ENCODE measurements around the gene ARMC3.

The ARMC3 gene

DNA sequence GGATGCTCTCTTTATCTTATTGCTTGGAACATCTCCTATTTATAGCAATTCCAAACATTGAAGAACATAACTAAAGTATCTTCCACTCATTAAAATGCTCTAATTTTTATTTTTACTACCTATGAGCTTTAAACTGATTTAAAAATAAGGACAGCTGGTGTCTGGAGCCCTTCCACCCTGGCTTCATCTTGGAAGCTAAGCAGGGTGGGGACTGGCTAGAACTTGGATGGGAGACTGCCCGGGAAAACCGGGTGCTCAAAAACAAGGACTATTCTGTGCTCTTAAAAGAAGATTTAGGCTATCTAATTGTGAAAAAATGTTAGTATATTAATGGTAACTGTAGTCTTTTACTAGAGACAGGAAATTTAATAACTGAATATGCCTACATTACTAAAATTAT, 69.2 kb downstream of the ARMC3 start:
- DNase-seq, result no peak

DNA sequence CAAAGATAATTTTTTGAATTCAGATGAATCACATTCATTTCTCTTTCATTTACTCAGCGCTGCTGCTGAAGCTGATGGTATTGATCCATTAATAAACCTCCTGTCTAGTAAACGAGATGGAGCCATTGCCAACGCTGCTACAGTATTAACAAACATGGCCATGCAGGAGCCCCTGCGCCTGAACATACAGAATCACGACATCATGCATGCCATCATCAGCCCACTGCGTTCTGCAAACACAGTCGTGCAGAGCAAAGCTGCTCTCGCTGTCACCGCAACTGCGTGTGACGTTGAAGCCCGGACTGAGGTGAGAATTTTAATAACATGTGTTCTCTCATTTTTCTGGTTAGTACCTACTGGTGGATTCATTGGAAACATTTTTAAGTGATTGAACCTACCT, 70.2 kb downstream of the ARMC3 start:
- DNase-seq, result no peak

DNA sequence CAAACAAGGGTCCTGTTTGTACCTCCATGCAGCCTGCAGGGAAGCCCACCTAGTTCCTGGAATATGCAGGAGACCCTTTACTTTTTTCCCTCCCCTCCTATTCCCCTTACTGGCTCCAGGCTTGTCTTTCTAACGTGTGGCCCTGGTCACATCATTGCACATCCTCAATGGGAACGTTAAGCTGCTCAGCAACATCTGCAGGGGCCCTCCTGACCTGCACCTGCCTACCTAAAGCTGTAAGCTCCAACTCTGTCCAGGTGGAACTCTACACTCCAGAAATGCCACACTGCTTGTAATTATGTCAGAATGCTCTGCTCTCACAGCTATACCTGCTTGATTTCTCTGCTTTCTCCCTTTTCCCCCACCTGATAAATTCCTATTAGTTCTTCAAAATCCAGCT, 72.1 kb downstream of the ARMC3 start:
- DNase-seq, result no peak

DNA sequence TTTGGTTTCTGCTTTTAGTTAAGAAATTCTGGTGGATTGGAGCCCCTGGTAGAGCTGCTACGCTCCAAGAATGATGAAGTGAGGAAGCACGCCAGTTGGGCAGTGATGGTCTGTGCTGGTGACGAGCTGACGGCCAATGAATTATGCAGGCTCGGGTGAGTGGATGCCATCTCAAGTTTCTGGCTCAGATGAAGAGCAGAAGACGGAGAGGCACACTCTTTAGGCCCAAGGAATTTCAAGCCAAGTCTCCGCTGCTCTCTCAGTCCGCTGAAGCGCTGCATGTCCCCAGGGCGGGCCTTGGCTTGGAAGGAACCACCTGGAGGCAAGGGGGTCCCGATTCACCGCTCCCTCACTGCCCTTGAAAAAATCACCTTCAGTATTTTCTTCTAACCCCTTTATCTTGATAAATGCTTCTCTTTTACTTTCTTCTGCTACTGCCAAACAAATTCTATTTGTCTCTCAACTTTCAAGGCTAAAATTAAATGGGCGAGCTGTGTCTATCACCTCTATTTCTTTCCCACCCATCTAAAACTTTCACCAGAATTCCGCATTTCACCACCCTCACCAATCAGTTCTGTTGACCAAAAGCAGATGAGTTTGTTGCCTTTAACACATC, 74.2 kb downstream of the ARMC3 start:
- DNase-seq, result no peak

DNA sequence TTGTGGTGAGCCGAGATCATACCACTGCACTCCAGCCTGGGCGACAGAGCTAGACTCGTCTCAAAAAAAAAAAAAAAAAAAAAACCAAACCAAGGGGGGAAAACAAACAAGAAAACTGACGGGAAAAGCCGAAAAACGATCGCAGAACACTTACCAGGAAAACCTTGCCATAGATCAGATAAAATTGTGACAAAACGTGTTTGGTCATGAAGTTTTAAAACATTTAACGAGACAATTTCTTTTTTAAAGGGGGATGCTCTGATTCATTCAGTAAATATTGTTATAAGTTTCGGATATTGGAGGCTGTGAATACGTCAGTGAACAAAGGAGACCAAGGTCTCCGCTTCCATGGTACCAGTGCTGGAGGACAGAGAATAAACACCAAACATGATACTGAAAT, 77.3 kb downstream of the ARMC3 start:
- no peak for DNase-seq

DNA sequence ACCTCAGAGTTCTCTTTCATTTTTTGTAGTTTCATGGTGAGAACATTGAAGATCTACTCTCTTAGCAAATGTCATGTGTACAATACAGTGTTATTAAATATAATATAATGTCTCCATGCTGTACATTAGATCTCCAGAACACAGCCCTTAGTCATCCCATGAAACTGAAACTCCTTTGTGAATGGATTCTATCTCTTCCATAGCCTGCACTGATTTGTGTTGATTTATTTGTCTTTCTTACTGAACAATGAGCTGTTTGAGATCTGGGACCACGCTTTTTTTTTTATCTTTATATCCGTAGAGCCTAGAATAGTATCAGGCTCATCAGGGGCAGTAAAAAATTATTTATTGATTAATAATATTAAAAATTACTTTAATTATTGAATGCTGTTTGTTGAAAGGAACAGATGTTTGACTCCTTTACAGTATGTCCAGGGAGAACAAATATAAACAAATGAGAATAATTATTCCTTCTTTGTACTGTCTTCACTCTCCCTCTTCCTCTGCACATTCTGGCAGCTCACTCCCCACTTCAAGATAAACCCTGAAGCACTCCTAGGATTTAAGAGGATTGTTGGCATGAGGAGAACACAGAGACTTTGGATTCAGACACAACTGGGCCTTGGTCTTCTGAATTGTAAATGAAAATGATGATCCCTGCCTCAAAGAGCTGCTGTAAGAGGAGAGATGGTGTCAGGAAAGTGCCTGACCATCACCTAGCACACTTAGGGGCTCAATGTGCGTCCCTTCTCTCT, 85.9 kb downstream of the ARMC3 start:
- DNase-seq, result no peak

DNA sequence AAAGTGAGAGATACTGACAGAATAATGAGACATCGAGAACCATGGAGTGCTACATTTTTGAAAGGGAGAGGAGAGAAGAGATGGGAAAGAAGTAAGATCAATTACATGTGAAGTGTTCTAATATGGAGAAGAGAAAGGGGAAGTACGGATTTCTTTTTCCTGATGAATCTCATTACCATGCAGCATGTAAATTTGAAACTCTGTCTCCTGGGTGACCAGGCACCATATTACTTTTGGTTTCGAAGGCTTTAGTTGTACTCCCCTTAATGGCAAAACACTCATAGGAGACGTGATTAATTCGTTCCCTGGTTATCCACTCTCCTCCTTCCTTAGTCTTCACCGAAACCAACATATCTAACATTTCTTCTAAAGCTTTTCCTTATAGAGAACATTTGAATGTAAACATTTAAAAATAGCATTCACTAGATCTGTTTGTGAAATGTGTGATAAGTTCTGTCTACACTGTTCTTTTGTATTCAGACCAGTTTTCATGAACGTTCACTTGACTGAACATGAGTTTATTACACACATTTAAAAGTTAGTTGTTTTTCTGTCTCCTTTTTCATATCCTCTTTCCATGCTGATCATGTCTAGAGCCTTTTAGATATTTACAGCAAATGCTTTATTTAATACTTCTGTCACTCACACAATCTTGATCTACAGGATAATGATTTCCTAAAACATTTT, 87.3 kb downstream of the ARMC3 start:
- DNase-seq, result no peak

DNA sequence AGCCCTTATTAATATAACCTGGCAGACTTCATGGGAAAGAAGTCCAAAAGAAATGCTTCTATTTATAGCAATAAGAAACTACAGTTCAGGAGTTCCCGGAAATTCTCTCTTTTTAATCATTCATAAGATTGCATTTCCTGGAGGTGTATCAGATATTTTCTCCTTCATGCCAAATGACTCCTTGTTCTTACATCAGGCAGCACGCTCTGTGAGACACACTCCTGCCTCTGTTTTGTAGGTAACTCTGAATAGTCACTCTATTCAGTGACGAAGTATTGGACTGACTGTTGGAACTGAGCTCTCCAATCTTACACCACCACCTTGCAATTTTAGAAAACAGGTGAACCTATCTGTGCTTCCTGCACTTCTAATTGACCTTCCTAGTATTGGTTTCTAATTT, 88.8 kb downstream of the ARMC3 start:
- DNase-seq, result no peak

DNA sequence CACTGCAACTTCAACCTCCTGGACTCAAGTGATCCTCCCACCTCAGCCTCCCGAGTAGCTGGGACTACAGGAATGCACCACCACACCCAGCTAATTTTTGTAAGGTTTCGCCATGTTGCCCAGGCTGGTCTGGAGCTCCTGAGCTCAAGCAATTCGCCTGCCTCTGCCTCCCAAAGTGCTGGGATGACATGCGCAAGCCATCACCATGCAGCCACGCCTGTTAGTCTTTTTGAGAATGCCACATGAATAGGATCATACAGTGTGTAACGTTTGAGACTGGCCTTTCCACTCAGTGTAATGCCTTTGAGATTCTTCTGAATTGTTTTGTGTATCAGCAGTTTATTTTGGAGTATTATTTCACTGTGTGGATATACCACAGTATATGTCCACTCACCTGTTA, 91.8 kb downstream of the ARMC3 start:
- DNase-seq, result no peak

DNA sequence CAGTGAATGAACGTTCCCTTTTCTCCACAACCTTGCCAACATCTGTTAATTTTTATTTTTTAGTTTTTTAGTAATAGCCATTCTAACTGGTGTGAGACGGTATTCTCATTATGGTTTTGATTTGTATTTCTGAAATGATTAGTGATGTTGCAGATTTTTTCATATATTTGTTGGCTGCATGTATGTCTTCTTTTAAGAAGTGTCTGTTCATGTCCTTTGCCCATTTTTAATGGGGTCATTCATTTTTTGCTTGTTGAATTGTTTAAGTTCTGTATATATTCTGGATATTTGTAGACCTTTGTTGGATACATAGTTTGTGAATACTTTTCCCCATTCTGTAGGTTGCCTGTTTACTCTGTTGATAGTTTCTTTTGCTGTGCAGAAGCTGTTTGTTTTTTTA, 93.6 kb downstream of the ARMC3 start:
- no peak for DNase-seq

DNA sequence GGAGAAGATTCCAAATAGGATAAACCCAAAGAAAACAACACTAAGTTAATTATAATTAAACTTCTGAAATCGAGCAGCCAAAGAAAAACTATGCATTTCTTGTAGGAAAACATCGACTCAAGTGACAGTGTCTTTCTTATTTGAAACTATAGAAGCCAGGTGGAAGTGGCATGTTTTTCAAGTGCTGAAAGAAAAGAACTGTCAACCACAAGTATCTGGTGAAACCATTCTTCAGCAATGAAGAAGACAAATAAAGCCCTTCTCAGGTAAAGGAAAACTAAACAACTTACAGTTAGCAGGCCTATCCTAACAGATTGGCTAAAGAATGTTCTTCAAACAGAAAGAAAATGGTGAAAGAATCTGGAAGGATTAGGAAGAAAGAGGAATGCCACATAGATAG, 96.1 kb downstream of the ARMC3 start:
- DNase-seq, result no peak

DNA sequence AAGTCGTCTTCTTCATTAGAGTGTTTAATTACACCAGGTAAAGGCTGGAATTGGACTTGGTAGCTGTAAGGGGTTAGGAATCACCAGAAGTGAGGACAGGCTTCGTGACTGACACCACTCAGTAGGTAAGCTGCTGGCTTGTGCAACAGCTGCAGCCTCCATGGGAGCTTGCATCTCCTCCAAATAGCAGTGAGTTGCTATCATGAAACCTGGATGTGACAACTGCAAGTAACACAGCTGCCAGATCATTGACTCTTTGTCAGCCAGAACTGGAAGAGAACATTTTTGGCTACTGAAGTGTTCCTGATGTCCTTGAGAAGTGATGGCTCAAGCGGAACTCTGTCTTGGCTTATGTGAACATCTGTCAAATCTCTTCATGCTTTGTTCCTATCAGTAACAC, 103.5 kb downstream of the ARMC3 start:
- DNase-seq, result no peak

DNA sequence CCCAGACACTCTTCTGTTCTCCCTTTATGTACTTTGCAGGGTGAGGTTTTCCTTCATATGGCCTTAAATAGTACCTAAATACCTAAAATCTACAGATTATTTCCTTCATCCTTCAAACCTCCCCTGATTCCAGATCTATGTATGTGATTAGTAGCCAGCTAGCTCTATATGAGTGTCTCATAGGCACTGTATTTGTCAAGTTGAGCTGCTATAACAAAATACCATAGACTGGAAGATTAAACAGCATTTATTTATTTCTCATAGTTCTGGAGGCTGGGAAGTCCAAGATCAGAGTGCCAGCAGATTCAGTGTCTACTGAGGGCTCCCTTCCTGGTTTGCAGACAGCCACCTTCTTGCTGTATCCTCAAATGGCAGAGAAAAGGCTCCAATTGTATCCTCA, 106.9 kb downstream of the ARMC3 start:
- no peak for DNase-seq

DNA sequence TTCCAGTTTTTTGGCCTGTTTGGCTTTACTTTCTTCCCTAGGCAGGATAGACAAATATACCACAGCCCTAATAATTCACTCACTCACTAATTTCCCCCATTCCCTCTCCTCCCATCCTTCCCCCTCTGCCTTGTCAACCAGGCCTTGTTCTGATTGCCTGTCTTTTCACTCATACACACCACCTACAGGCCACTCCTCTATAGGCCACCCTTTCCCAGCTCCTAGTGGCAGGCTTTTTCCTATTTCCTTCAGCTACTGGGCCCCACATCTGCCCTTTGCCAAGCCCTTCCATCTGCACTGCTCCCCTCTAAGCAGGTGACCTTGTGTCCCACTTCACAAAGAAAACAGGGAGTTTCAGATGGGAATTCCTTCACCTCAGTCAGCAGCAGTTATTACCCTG, 107.7 kb downstream of the ARMC3 start:
- peak; percentile 47 for DNase-seq

DNA sequence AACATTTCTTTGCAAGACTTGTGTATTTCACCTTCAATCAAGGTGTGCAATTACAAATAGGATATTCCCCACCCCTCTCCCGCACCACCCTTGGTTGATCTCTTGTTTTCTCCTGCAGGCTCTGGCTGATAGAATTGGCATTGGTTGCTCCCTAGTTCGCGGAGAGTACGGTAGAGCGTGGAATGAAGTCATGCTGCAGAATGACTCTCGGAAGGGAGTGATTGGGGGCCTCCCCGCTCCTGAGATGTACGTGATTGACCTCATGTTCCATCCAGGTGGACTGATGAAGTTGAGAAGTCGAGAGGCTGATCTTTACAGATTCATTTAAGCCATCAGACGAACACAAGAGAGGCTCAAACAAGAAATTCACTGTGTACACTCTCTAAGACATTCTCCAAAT, 109.3 kb downstream of the ARMC3 start:
- no peak for DNase-seq

DNA sequence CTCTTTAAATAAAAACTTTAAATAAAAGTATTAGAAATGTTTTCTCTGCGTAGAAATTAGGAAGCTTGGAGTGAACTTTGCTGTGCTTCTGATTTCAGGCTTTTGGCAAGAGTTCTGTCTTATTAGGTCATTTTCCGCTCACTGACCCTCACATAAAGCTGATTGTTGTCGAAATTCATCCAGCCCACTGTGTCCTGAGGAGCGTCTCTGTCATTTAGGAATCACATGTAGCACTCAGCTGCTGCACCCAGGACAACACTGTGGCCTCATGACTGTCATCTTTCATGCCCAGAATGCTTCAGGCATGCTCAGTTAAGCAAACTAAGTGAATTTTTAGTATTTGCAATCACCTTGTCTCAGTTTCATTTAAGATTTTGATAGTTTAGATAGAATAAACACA, 109.7 kb downstream of the ARMC3 start:
- no peak for DNase-seq

DNA sequence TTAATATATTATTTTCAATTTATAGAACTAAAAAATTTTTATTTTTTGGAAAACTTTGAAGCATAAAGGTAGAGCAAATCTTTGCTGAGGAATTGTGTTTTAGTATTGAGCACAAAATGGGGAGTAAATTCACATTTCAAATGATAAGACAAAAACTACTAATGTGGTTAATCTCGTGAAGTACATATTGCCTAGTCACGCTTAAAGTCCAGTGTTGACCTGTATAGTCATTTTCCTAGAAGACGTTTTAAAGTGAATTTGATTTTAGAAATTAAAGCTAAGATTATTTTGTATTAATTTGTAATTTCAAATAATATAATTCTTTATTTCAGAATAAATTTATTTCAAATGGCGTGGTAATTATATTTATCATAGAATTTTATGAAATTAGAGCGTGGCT, 110.3 kb downstream of the ARMC3 start:
- DNase-seq, result no peak

DNA sequence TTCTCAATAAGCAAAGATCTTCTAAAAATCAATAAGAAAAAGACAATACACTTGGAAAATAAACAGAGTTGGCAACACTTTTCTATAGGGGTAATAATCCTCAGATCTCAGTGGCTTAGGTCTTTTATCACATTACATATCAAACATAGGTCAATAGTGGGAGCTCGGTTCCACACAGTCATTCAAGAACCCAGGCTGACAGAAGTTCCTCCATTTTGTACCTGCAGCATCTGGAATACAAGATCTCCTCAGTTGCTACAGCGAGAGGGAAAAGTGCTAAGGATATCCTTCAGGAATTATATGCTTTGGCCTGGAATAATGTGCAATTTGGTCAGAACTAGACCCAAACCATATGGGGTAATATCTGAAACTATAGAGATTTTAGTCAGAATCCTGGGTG, 112.1 kb downstream of the ARMC3 start:
- DNase-seq, result no peak

DNA sequence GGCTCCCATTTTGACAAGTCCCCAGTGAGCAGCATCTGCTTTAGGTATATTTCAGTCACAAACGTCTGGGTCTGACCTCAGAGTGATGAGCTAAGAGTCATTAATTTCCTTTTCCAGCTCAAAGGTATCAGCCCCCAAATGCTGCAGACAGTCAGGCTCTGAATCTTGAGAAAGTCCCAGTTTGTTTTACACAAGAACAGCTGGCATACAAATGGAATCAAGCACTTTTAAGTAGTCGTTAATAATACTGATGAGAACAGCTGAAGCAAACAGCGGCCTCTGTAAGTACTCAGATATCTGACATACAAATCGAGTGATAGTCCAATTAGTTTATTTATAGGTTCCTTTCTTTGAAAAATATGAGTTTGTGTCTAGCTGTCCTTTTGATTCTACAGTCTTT, 118.2 kb downstream of the ARMC3 start:
- peak; percentile 1 for DNase-seq

DNA sequence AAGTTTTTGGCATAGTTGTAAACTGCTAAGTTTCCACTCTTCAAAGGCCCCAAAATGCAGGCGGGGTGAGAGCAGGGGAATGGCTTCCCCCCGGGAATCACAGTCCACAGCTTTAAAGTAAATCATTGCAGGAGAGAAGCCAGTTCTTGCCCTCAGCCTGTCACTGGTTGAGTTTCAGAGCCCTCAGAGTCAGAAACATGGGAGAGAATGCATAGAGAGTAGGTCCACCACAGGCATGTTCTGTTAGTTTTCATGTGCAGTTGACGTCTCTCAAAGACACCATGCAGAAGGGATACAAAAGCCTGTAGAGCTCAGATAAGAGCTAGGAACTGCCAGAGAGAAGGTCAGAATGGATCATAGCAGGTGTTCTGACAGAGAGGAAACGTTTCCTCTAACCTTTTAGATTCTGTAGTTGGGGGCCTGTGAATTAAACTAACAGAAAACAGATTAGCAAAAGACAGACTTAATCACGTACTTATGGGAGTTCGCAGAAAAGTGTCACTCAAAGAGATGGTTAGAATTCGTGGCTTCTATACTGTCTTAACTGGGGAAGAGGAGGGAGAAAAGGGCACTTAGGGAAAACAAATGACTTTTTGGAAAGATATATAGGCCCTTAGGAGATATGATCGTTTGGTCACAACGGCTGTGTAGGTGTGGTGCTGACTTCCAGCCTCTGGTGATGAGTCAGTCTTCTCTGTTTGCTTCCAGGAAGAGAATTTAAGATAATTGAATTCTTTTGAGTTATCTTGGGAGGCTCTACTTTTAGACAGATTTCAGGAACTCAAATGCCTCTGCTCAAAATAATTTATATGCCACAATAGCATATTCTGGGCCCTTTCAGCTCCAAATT, 119.6 kb downstream of the ARMC3 start:
- DNase-seq, result no peak

DNA sequence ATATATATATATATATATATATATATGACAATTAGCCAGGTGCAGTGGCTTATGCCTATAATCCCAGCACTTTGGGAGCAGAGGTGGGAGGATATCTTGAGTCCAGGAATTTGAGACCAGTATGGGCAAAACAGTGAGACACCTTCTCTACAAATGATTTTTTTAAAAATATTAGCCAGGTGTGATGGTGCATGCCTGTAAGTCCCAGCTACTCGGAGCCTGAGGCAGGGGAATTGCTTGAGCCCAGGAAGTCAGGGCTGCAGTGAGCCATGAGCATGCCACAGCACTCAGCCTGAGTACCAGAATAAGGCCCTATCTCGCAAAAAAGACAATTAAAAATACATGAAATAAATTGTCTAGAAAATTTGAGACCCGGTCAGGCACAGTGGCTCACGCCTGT, 120.3 kb downstream of the ARMC3 start:
- DNase-seq, result no peak

DNA sequence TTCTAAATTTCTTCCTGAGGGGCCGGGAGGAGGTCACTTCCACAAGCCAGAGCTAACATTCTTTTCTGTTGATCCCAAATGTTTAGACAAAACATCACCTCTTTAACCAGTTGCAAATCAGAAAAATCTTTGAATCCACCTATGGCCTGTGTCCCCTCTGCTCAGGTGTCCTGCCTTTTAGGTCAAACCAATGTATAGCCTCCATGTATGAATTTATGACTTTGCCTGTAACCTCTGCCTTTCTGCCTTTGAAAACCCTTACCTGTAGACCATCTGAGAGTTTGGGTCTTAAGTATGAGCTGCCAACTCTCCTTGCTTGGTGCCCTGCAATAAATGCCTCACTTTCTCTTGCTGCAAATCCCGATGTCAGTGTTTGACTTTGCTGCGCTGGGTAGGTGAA, 123.4 kb downstream of the ARMC3 start:
- no peak for DNase-seq

DNA sequence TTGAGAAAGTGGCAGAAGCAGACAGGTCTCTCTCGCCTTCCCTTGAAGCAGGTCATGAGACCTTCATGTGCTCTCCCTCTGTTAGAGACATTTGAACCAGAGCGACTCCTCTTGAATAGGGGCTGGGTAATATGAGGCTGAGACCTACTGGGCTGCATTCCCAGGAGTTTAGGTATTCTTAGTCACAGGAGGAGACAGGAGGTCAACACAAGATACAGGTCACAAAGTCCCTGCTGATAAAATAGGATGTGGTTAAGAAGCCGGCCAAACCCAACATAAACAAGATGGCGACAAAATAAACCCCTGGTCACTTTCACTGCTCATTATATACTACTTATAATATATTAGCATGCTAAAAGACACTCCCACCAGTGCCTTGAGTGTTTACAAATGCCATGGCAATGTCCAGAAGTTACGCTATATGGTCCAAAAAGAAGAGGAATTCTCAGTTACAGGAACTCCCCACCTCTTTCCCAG, 124.0 kb downstream of the ARMC3 start:
- DNase-seq, result no peak

Data from NCI-H82 (cell line).